SH-SY5Y (cell line): Measurements from ENCODE around the gene C2CD2L.

ENCODE experiments used
- GATA2 ChIP-seq: IDR thresholded peaks from 2 replicates; pipeline ENCODE4 v1.6.1; 2011; ENCODE audit warnings: mild to moderate bottlenecking, low read depth, low read length
- GATA3 ChIP-seq: IDR thresholded peaks from 2 replicates; pipeline ENCODE4 v1.6.1; 2011; ENCODE audit warnings: low read depth, mild to moderate bottlenecking, low read length, moderate library complexity

DNA sequence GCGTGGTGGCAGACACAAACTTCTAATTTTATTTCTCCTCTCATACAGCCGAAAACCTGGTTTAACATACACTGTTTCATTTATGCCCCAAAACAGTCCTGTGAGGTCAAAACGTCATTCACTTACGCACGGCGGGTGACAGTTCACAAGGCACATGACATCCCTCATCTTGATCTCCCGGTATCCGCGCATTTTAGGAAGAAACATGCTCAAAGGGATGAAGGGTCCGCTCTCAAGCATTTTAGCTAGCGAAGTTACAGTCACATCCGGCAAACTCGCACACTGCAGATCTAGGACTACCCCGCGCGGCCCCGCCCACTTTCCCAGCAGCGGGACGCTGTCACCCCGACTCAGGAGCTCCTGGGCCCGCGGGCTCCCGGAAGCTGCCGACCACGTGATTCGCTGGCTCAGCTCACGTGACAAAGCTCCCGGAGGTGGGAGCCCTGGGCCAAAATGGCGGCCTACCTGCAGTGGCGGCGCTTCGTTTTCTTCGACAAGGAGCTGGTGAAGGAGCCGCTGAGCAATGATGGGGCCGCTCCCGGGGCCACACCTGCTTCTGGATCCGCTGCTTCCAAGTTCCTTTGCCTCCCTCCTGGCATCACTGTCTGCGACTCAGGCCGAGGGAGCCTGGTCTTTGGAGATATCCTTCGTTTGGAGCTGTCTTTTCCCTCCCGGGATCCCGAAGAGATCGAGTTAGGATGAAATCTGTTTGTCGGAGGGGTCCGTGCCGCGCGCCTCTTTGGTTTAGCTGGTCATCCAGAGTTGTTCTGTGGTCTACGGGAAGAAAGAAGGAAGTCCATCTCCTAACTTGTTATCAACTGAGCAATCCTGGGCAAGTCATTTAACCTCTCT lies 39.5 kb upstream of the C2CD2L start, which contains the start of gene VPS11:
- TF ChIP-seq GATA2 = no peak
- no peak for TF ChIP-seq GATA3
